Body of pancreas (tissue), 4 donors: ENCODE measurements around the gene ELL. TPM values are rescaled to one million over a fixed set of nuclear protein-coding genes. Genes with fewer than 3 reads are reported as not detected.

Experiments
- ATAC-seq: fragments of 150-250 bp; one replicate; pipeline ENCODE4 v1.9.1; 2016
- DNase-seq, 4 donors: peaks; one replicate each; pipeline ENCODE4 v3.0.0-alpha.2; 2019
- H3K27ac ChIP-seq, 4 donors: fragments of 200-600 bp; sonication (generic); 1 replicate in 3 of 4; 2 replicates in 1 of 4; pipeline versions ENCODE4 v1.5.1 to v1.6.1; 2016 to 2019; ENCODE audit warnings: mild to moderate bottlenecking in 1 of 4, mixed read lengths in 1 of 4, moderate library complexity in 1 of 4
- H3K27me3 ChIP-seq, 2 donors: fragments of 200-600 bp; sonication (generic); one replicate each; pipeline ENCODE4 v1.6.0; 2016; ENCODE audit warnings: mild to moderate bottlenecking in 1 of 2
- H3K36me3 ChIP-seq, 2 donors: fragments of 200-600 bp; sonication (generic); replicated peaks in 1 of 2; 2 replicates each; pipeline ENCODE4 v1.5.1; 2016; ENCODE audit warnings: low read depth in 2 of 2; ENCODE audit not compliant: insufficient read depth in 1 of 2
- H3K4me1 ChIP-seq: fragments of 200-600 bp; sonication (generic); one replicate; pipeline ENCODE4 v1.6.0; 2016
- H3K4me3 ChIP-seq, 2 donors: fragments of 200-600 bp; sonication (generic); 1 replicate in 1 of 2; 2 replicates in 1 of 2; pipeline ENCODE4 v1.5.1; 2016 to 2019
- H3K9me3 ChIP-seq, 3 donors: fragments of 200-600 bp; sonication (generic); 1 replicate in 2 of 3; 2 replicates in 1 of 3; pipeline ENCODE4 v1.5.1; 2016
- POLR2A ChIP-seq, 3 donors: fragments of 450-650 bp; IDR thresholded peaks; one replicate each; pipeline ENCODE4 v1.6.1; 2016; ENCODE audit warnings: antibody characterized with exemption in 3 of 3, mild to moderate bottlenecking in 2 of 3
- WGBS, 2 donors: methylation state at CpG; one replicate each; pipeline ENCODE4 v1.1.5; 2017; 5-methylcytosine and 5-hydroxymethylcytosine counted together
- intact Hi-C: fragments of 100-400 bp; cut with DNase I; formaldehyde crosslinking; loops from one replicate; pipeline ENCODE4 v1.15.1; 2023
- total RNA-seq, 2 donors: library from RNA; depleted of rRNA; stranded (reverse); fragments of >200 nt; gene quantifications; one replicate each; pipeline ENCODE4 v1.1.0, GENCODE V29; 2016
- TF ChIP-seq, protein P1 (sequence below), 7 experiments: fragments of 450-650 bp in 4 of 7; fragments of 200-600 bp in 3 of 7; sonication (generic) in 3 of 7; IDR thresholded peaks; one replicate each; pipeline ENCODE4 v1.5.1; 2016 to 2019; ENCODE audit warnings: antibody characterized with exemption in 7 of 7

The ELL gene
- total RNA-seq, 2 donors from 2014 or later = 12.5 to 14.2 TPM

DNA sequence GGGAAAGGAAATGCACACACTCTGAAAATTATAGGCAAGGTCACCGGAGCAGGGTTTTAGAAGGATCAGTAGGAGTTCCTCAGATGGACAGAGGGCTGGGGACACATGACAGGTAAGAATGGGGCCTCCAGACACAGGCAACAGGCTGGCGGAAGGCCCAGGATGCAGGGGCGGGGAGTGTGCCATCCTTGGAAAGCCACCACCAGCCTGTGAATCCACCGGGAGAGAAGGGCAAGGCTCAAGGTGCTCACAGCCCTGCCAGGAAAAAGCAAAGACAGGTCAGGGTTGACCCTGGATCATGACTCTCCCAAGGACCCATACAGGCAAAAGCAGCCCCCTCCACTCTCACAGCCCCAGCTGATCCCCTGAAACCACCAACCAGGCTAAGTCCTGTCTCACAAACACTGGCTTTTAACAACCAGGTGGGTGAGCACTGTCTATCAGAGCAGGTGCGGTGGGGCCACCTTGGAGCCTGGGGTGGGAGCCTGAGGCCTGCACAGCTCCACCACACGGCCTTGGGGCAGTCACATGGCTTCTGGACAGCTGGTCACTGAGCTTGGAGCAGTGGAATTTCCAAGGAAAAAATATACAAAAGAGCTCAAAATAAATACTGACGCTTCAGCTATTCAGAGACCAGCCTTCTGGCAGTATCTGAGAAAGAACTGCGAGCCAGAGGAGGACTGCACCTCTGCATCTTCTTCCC, 48.7 kb downstream of the ELL start:
- Histone ChIP-seq H3K27ac (no peak overlapping the region), H3K4me3 (no peak overlapping the region), H3K9me3 (no peaks in the 10 kb centered on the region), H3K36me3 (no peaks in the 10 kb centered on the region), H3K27me3 (no peaks in the 10 kb centered on the region), H3K4me1 (peaks cover 60% of the 10 kb centered on the region)
- TF ChIP-seq POLR2A (IDR thresholded peaks at IDR 0.05) = no peak
- TF ChIP-seq, protein P1, sequence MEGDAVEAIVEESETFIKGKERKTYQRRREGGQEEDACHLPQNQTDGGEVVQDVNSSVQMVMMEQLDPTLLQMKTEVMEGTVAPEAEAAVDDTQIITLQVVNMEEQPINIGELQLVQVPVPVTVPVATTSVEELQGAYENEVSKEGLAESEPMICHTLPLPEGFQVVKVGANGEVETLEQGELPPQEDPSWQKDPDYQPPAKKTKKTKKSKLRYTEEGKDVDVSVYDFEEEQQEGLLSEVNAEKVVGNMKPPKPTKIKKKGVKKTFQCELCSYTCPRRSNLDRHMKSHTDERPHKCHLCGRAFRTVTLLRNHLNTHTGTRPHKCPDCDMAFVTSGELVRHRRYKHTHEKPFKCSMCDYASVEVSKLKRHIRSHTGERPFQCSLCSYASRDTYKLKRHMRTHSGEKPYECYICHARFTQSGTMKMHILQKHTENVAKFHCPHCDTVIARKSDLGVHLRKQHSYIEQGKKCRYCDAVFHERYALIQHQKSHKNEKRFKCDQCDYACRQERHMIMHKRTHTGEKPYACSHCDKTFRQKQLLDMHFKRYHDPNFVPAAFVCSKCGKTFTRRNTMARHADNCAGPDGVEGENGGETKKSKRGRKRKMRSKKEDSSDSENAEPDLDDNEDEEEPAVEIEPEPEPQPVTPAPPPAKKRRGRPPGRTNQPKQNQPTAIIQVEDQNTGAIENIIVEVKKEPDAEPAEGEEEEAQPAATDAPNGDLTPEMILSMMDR (IDR thresholded peaks at IDR 0.05) = no peak
- intact Hi-C loops = no loop called here
- ATAC-seq = no peak
- 64 to 67% methylated on average over 7 to 8 of the region's 8 CpGs for WGBS, 2 donors
- DNase-seq = no peak

DNA sequence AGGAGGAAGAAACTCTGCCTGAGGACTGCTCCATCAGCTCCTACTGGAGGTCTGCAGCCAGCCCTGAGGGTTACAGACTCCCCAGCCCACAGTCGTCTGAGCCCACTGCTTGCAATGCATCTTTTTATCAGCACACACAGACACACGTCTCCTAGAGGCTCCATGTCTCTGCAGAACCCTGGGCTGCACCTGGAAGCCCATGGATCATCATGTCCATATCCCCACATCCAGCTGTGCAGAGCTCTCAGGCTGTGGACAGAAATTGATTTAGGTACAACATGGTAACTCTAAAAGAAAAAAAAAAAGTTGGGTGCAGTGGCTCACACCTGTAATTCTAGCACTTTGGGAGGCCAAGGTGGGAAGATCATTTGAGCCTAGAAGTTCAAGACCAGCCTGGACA, 51.1 kb downstream of the ELL start:
- Histone ChIP-seq H3K9me3 (no peaks in the 10 kb centered on the region), H3K36me3 (no peaks in the 10 kb centered on the region), H3K4me3 (no peak overlapping the region), H3K4me1 (peaks cover 73% of the 10 kb centered on the region), H3K27ac (peak overlapping the region in 3 of 4 donors; percentile 23 to 89 (median 82)), H3K27me3 (no peaks in the 10 kb centered on the region)
- intact Hi-C loops = no loop called here
- ATAC-seq (no peak), DNase-seq (no peak)
- 40 to 57% methylated on average over 2 of the region's 2 CpGs for WGBS, 2 donors
- TF ChIP-seq POLR2A (IDR thresholded peaks at IDR 0.05) = no peak
- TF ChIP-seq, protein P1 (IDR thresholded peaks at IDR 0.05) = no peak

DNA sequence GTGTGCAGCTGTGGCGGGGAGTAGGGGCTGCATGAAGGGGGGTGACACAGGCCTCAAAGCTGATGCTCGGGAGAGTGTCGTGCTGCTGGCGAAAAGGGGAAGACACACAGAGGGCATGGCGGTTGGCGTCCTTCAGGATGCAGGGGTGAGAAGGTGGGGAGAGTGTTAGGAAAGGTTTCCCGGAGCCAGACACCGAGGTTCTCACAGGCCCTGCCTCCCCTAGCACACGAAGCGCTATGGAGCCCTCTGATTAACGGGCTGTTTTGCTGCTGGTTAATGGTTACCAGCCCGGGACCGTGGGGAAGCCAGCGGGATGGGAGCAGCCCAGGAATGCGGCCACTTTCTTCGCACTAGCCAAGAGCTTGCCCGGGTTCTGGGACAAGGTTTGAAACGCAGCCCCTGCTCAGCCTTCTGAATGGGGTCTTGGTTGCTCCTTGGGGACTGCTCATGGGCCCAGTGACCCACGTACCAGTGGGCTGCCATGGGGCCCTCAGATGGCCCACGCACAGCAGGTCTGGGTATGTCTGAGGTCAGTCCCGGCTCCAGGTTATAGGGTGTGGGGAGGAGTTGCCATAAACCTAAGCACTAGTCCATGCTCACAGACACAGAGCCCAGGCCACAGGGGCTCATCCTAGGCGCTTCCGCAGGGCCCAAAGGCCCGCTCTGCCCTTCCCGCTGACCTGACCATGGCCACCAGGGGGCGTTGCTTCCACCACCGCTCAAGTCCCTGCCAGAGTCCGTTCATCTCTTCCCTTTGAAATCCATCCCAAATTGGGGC, 52.6 kb downstream of the ELL start:
- intact Hi-C loops = loop anchor here (10.0 kb wide), 1 partner anchor 96 kb away; no protein-coding TSS in a partner anchor
- DNase-seq (peak; percentile 66 to 73 (median 71)), ATAC-seq (peak; percentile 68)
- TF ChIP-seq POLR2A (IDR thresholded peaks at IDR 0.05) = peak in 1 of 3 donors; percentile 20
- TF ChIP-seq, protein P1 (IDR thresholded peaks at IDR 0.05) = peak; percentile 67 to 81 (median 73)
- no peak overlapping the region for H3K4me3 ChIP-seq
- no peaks in the 10 kb centered on the region for H3K36me3 ChIP-seq
- WGBS, 2 donors = 48 to 53% methylated on average over 18 to 28 of the region's 28 CpGs
- H3K27me3 ChIP-seq = no peaks in the 10 kb centered on the region
- no peaks in the 10 kb centered on the region for H3K9me3 ChIP-seq
- H3K4me1 ChIP-seq = peaks cover 73% of the 10 kb centered on the region
- peak overlapping the region; percentile 75 to 89 (median 84) for H3K27ac ChIP-seq

DNA sequence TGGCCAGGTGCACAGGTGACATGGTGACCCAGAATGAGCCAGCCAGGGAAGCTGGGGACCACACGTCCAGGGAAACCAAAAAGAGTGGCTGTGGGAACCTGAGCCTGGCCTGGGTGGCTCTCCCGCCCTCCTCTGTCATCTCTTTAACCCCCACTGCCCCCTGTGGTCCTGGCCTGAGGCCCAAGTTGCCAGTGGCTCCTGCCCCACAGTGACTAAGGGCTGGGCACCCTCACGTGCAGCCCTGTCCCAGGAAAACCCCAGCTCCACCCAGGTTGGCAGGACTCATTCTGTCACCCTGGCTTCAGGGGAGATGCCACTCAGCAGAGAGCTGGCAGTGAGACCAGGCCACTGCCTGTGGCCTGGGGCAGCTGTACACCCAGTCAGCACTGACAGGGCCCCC, 53.4 kb downstream of the ELL start:
- Histone ChIP-seq H3K27ac (peak overlapping the region; percentile 75 to 89 (median 84)), H3K4me3 (no peak overlapping the region), H3K36me3 (no peaks in the 10 kb centered on the region), H3K4me1 (peaks cover 70% of the 10 kb centered on the region), H3K27me3 (no peaks in the 10 kb centered on the region), H3K9me3 (no peaks in the 10 kb centered on the region)
- TF ChIP-seq, protein P1 (IDR thresholded peaks at IDR 0.05) = no peak
- peak in 2 of 3 donors; percentile 27 to 31 for TF ChIP-seq POLR2A (IDR thresholded peaks at IDR 0.05)
- ATAC-seq = peak; percentile 49
- peak; percentile 40 to 70 (median 64) for DNase-seq
- intact Hi-C loops = loop anchor here (10.0 kb wide), 1 partner anchor 96 kb away; no protein-coding TSS in a partner anchor
- WGBS, 2 donors = 59 to 81% methylated on average over 2 to 3 of the region's 3 CpGs
